GM21723 (cell line): ENCODE results near the gene NEK2.
"Not testable (repeated sequence)": the region's sequence is repeated elsewhere in the genome, so short reads cannot be mapped to it uniquely, and the experiment has no call there.

Source experiments
- ATAC-seq: cut with Tn5 transposase; IDR thresholded peaks from one replicate; pipeline ENCODE4 v1.9.1; 2021; ENCODE audit warnings: mild to moderate bottlenecking, moderate library complexity; ENCODE audit not compliant: unreplicated experiment

Gene NEK2

GRCh38 chr1:211652371-211652770, 23.1 kb downstream of the NEK2 start:
- no peak for ATAC-seq

- no peak for ATAC-seq
Measured at GRCh38 chr1:211650904-211651303, 24.5 kb downstream of the NEK2 start.

- no peak for ATAC-seq
Measured at GRCh38 chr1:211648980-211649934, 26.2 kb downstream of the NEK2 start.

- ATAC-seq, result no peak
Measured at GRCh38 chr1:211648336-211648735, 27.1 kb downstream of the NEK2 start.

- no peak for ATAC-seq
Measured at GRCh38 chr1:211647711-211648121, 27.7 kb downstream of the NEK2 start.

- ATAC-seq, result no peak
Measured at GRCh38 chr1:211646566-211646965, 28.9 kb downstream of the NEK2 start.

GRCh38 chr1:211645601-211646000, 29.8 kb downstream of the NEK2 start:
- not testable (repeated sequence) for ATAC-seq

GRCh38 chr1:211644653-211645052, 30.8 kb downstream of the NEK2 start:
- ATAC-seq, result no peak

- no peak for ATAC-seq
Measured at GRCh38 chr1:211643324-211644212, 31.9 kb downstream of the NEK2 start.

- no peak for ATAC-seq
Measured at GRCh38 chr1:211642870-211643269, 32.6 kb downstream of the NEK2 start.

GRCh38 chr1:211641942-211642341, 33.5 kb downstream of the NEK2 start:
- no peak for ATAC-seq

GRCh38 chr1:211641044-211641800, 34.2 kb downstream of the NEK2 start:
- ATAC-seq, result no peak

- no peak for ATAC-seq
Measured at GRCh38 chr1:211640301-211640630, 35.2 kb downstream of the NEK2 start.

GRCh38 chr1:211639475-211640300, 35.7 kb downstream of the NEK2 start:
- no peak for ATAC-seq

GRCh38 chr1:211638689-211639101, 36.7 kb downstream of the NEK2 start:
- ATAC-seq, result no peak

- ATAC-seq, result no peak
Measured at GRCh38 chr1:211638246-211638645, 37.2 kb downstream of the NEK2 start.

- ATAC-seq, result no peak
Measured at GRCh38 chr1:211637066-211637465, 38.4 kb downstream of the NEK2 start.

- ATAC-seq, result not testable (repeated sequence)
Measured at GRCh38 chr1:211636575-211637029, 38.8 kb downstream of the NEK2 start.

- no peak for ATAC-seq
Measured at GRCh38 chr1:211635597-211636205, 39.7 kb downstream of the NEK2 start.

- ATAC-seq, result no peak
Measured at GRCh38 chr1:211634931-211635330, 40.5 kb downstream of the NEK2 start.
